ENCODE measurements around the gene PRLR. TPM values are rescaled to one million over a fixed set of nuclear protein-coding genes. Genes with fewer than 3 reads are reported as not detected.
A peak's percentile ranks its signal among the peaks of the same experiment; 100 is the strongest.

The PRLR gene
- total and polyA plus RNA-seq, 8 donors, result 0.61 to 16.6 (median 8.1) TPM

DNA sequence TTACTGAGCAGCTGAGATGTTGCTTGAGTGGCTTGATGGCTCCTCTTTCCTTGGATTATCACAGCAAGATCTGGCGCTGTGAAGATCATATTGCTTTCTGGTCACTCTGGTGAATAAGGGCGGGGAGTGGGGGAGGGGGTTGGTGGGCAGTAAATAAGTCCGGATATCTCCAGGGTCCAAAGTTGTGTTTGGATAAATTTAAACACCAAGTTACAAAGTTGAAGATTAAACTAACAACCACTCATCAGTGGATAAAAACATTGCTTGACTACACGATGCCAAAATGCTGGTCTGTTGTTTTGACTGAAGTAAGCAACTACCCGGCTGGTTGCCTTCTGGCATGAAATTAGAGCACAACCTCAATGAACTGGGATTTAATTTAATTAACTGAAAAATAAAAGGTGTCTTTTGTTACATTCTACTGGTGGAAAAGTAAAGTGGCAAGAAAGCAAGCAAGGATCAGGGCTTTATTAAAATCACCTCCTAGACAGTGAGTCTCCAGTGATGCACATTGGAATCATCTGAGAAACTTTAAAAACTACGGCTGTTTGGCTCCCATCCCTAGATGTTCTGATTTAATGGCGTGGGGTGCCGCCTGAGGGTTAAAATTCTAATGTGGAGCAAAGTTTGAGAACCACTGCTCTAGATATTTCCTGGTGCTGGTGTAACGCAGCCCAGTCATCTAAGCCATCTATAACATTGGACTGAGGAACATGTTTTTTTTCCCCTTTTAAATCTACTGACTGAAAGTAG is 95.8 kb downstream of the PRLR start:
- ATAC-seq (no peak), FAIRE-seq (no peak), DNase-seq (no peak)
- Histone ChIP-seq H3K36me3 (no peaks in the 10 kb centered on the region), H3K4me3 (no peak overlapping the region), H3K9me3 (no peaks in the 10 kb centered on the region), H3K27ac (no peak overlapping the region), H3K27me3 (no peaks in the 10 kb centered on the region), H3K4me1 (peaks cover 0 to 3% (median 0%) of the 10 kb centered on the region in 3 donors)
- TF ChIP-seq CTCF (IDR thresholded peaks at IDR 0.05), result no peak
- intact Hi-C loops (cut with DNase I), result no loop called here
- WGBS, 2 donors, result 79 to 82% methylated on average over 9 of the region's 9 CpGs

- H3K36me3 ChIP-seq, result no peaks in the 10 kb centered on the region
- H3K4me3 ChIP-seq, result no peak overlapping the region
- WGBS, 2 donors, result 96 to 100% methylated on average over 2 of the region's 2 CpGs
- no peaks in the 10 kb centered on the region for H3K27me3 ChIP-seq
- no peaks in the 10 kb centered on the region for H3K9me3 ChIP-seq
- intact Hi-C loops (cut with DNase I), result no loop called here
- ATAC-seq (no peak), FAIRE-seq (no peak), DNase-seq (no peak)
- peaks cover 0 to 7% (median 0%) of the 10 kb centered on the region in 3 donors for H3K4me1 ChIP-seq
- H3K27ac ChIP-seq, result no peak overlapping the region
- no peak for TF ChIP-seq CTCF (IDR thresholded peaks at IDR 0.05)
These were observed 97.1 kb downstream of the PRLR start for GRCh38 chr5:35133186-35133585.

DNA sequence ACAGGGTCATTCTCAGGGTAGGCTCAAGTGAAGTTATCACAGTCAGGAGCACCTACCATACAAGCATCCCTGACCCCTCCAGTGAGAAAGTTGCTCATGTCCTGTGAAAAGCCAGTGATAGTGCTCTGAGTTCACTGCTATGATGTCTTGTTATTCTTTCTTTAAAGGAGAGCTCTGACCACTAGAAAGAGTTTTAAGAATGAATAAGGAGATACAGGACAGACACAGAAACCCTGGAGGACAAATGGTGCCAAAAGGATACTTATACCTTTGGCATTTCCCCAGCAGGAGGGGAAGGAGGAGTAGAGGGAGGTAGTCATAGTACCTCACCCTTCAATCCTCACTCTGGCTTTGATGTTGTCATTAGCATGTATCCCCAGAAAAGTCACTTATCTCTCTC is 98.6 kb downstream of the PRLR start:
- ATAC-seq (no peak), FAIRE-seq (no peak), DNase-seq (no peak)
- H3K27ac ChIP-seq, result no peak overlapping the region
- no peaks in the 10 kb centered on the region for H3K27me3 ChIP-seq
- H3K9me3 ChIP-seq, result no peaks in the 10 kb centered on the region
- intact Hi-C loops (cut with DNase I), result no loop called here
- H3K36me3 ChIP-seq, result no peaks in the 10 kb centered on the region
- TF ChIP-seq CTCF (IDR thresholded peaks at IDR 0.05), result no peak
- peaks cover 7 to 8% (median 7%) of the 10 kb centered on the region in 3 donors for H3K4me1 ChIP-seq
- no peak overlapping the region for H3K4me3 ChIP-seq

- no peaks in the 10 kb centered on the region for H3K27me3 ChIP-seq
- FAIRE-seq, result no peak
- no peaks in the 10 kb centered on the region for H3K9me3 ChIP-seq
- H3K27ac ChIP-seq, result peak overlapping the region in 3 of 4 donors; percentile 33 to 45 (median 40)
- peak in 5 of 6 donors; percentile 58 to 86 (median 69) for DNase-seq
- TF ChIP-seq CTCF (IDR thresholded peaks at IDR 0.05), result no peak
- H3K4me1 ChIP-seq, result peaks cover 7 to 15% (median 11%) of the 10 kb centered on the region in 3 donors
- H3K36me3 ChIP-seq, result no peaks in the 10 kb centered on the region
- intact Hi-C loops (cut with DNase I), result no loop called here
- peak overlapping the region in 2 of 4 donors; percentile 1 for H3K4me3 ChIP-seq
- ATAC-seq, result peak; percentile 89 to 95 (median 90)
- WGBS, 2 donors, result 29 to 34% methylated on average over 7 of the region's 7 CpGs
These were observed 100.3 kb downstream of the PRLR start for GRCh38 chr5:35129921-35130485.

DNA sequence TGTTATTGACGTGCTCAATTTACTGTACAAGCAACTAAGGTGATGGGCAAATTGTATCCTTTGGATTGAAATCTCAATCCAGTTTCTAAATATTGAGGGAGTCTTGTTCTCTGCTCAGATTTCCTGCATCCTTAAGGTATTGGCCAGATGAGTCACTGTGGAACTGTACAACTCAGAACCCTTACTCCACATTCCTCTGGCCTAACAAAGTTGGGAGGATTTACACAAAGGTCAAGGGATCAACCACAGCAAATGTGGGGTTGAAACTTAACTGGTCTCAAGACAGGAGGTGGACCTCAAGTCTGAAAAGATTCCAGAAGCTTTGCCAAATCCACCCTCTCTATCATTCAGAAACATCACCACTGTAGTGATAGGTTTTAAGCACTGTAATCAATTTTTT is 101.0 kb downstream of the PRLR start:
- no peaks in the 10 kb centered on the region for H3K36me3 ChIP-seq
- intact Hi-C loops (cut with DNase I), result no loop called here
- peak overlapping the region in 3 of 4 donors; percentile 33 to 45 (median 40) for H3K27ac ChIP-seq
- TF ChIP-seq CTCF (IDR thresholded peaks at IDR 0.05), result no peak
- H3K27me3 ChIP-seq, result no peaks in the 10 kb centered on the region
- no peaks in the 10 kb centered on the region for H3K9me3 ChIP-seq
- no peak overlapping the region for H3K4me3 ChIP-seq
- H3K4me1 ChIP-seq, result peaks cover 7 to 15% (median 11%) of the 10 kb centered on the region in 3 donors
- 77 to 81% methylated on average over 1 of the region's 1 CpG for WGBS, 2 donors
- DNase-seq, result no peak
- no peak for FAIRE-seq
- peak in 2 of 4 donors; percentile 32 to 36 for ATAC-seq
